Measurements from ENCODE around the gene GABRB1.

GABRB1 gene

GRCh38 chr4:47313384-47313783 is 282.0 kb downstream of the GABRB1 start:
- CTCF ChIA-PET = no interaction called here
- POLR2A ChIA-PET = no interaction called here
- no peak overlapping the region for H3K4me3 ChIP-seq (ENCODE audit: low read depth, low read length)
- no peaks in the 10 kb centered on the region for H3K36me3 ChIP-seq (ENCODE audit: control insufficient read depth in 2 of 2, insufficient read depth in 1 of 2, low read length in 2 of 2)
- H3K9me3 ChIP-seq (ENCODE audit: control insufficient read depth, insufficient read depth, low read depth, low read length) = no peaks in the 10 kb centered on the region
- no peaks in the 10 kb centered on the region for H3K4me1 ChIP-seq (ENCODE audit: control insufficient read depth, insufficient read depth, low read length)
- no peak for TF ChIP-seq ZNF654 (tag by site-specific recombination; IDR thresholded peaks at IDR 0.05; ENCODE audit: low read depth)
- TF ChIP-seq GLIS1 (tag by site-specific recombination; IDR thresholded peaks at IDR 0.05) = no peak
- no peak for TF ChIP-seq SETDB1 (IDR thresholded peaks at IDR 0.05; ENCODE audit: insufficient read length, low read length)
- TF ChIP-seq, protein P1, sequence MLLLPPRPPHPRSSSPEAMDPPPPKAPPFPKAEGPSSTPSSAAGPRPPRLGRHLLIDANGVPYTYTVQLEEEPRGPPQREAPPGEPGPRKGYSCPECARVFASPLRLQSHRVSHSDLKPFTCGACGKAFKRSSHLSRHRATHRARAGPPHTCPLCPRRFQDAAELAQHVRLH (tag by site-specific recombination; IDR thresholded peaks at IDR 0.05) = no peak
- TF ChIP-seq ZNF610 (tag by site-specific recombination; IDR thresholded peaks at IDR 0.05; ENCODE audit: borderline replicate concordance) = no peak
- TF ChIP-seq ELK4 (IDR thresholded peaks at IDR 0.05; ENCODE audit: borderline replicate concordance, low read depth, low read length) = no peak
- TF ChIP-seq, protein P2, sequence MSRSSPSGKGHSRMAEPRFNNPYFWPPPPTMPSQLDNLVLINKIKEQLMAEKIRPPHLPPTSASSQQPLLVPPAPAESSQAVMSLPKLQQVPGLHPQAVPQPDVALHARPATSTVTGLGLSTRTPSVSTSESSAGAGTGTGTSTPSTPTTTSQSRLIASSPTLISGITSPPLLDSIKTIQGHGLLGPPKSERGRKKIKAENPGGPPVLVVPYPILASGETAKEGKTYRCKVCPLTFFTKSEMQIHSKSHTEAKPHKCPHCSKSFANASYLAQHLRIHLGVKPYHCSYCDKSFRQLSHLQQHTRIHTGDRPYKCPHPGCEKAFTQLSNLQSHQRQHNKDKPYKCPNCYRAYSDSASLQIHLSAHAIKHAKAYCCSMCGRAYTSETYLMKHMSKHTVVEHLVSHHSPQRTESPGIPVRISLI (tag by site-specific recombination; IDR thresholded peaks at IDR 0.05) = no peak
- TF ChIP-seq YY1 (tag by site-specific recombination; IDR thresholded peaks at IDR 0.05) = no peak
- TF ChIP-seq YY2 (tag by site-specific recombination; IDR thresholded peaks at IDR 0.05) = no peak
- no peak for TF ChIP-seq ZNF140 (tag by site-specific recombination; IDR thresholded peaks at IDR 0.05)
- no peak for TF ChIP-seq ZNF416 (tag by site-specific recombination; IDR thresholded peaks at IDR 0.05)
- TF ChIP-seq HOXC10 (CRISPR knock-in tag; IDR thresholded peaks at IDR 0.05) = no peak
- TF ChIP-seq, protein P3, sequence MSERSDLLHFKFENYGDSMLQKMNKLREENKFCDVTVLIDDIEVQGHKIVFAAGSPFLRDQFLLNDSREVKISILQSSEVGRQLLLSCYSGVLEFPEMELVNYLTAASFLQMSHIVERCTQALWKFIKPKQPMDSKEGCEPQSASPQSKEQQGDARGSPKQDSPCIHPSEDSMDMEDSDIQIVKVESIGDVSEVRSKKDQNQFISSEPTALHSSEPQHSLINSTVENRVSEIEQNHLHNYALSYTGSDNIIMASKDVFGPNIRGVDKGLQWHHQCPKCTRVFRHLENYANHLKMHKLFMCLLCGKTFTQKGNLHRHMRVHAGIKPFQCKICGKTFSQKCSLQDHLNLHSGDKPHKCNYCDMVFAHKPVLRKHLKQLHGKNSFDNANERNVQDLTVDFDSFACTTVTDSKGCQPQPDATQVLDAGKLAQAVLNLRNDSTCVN (tag by site-specific recombination; optimal IDR thresholded peaks at IDR 0.05) = no peak
- no peak for TF ChIP-seq ZNF501 (tag by site-specific recombination; IDR thresholded peaks at IDR 0.05)
- no peak for TF ChIP-seq ZNF132 (tag by site-specific recombination; IDR thresholded peaks at IDR 0.05; ENCODE audit: borderline replicate concordance)
- TF ChIP-seq ZNF248 (tag by site-specific recombination; IDR thresholded peaks at IDR 0.05) = no peak
- TF ChIP-seq, protein P4, sequence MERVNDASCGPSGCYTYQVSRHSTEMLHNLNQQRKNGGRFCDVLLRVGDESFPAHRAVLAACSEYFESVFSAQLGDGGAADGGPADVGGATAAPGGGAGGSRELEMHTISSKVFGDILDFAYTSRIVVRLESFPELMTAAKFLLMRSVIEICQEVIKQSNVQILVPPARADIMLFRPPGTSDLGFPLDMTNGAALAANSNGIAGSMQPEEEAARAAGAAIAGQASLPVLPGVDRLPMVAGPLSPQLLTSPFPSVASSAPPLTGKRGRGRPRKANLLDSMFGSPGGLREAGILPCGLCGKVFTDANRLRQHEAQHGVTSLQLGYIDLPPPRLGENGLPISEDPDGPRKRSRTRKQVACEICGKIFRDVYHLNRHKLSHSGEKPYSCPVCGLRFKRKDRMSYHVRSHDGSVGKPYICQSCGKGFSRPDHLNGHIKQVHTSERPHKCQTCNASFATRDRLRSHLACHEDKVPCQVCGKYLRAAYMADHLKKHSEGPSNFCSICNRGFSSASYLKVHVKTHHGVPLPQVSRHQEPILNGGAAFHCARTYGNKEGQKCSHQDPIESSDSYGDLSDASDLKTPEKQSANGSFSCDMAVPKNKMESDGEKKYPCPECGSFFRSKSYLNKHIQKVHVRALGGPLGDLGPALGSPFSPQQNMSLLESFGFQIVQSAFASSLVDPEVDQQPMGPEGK (tag by site-specific recombination; IDR thresholded peaks at IDR 0.05) = no peak
- TF ChIP-seq ZNF202 (tag by site-specific recombination; IDR thresholded peaks at IDR 0.05; ENCODE audit: borderline replicate concordance) = no peak
- no peak for TF ChIP-seq ZNF488 (tag by site-specific recombination; IDR thresholded peaks at IDR 0.05)
- no peak for TF ChIP-seq ZNF37A (tag by site-specific recombination; IDR thresholded peaks at IDR 0.05)
- no peak overlapping the region for H3K27ac ChIP-seq (ENCODE audit: extremely low read depth, low read depth, low read length)

DNA sequence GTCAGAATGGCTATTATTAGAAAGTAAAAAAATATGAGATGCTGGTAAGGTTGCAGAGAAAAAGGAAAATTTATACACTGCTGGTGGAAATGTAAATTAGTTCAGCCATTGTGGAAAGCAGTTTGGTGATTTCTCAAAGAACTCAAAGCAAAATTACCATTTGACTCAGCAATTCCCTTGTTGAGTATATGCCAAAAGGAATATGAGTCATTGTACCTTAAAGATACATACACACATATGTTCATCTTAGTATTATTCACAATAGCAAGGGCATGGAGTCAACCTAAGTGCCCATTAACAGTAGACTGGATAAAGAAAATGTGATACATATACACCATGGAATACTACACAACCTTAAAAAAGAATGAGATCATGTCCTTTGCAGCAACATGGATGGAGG is 284.0 kb downstream of the GABRB1 start:
- no peak overlapping the region for H3K27ac ChIP-seq (ENCODE audit: extremely low read depth, low read depth, low read length)
- H3K4me3 ChIP-seq (ENCODE audit: low read depth, low read length) = no peak overlapping the region
- no peaks in the 10 kb centered on the region for H3K4me1 ChIP-seq (ENCODE audit: control insufficient read depth, insufficient read depth, low read length)
- ChIA-PET CTCF (no interaction called here), POLR2A (no interaction called here)
- H3K36me3 ChIP-seq (ENCODE audit: control insufficient read depth in 2 of 2, insufficient read depth in 1 of 2, low read length in 2 of 2) = no peaks in the 10 kb centered on the region
- H3K9me3 ChIP-seq (ENCODE audit: control insufficient read depth, insufficient read depth, low read depth, low read length) = no peaks in the 10 kb centered on the region
- TF ChIP-seq ZNF768 (tag by site-specific recombination; IDR thresholded peaks at IDR 0.05) (no peak), MZF1 (tag by site-specific recombination; IDR thresholded peaks at IDR 0.05; ENCODE audit: borderline replicate concordance) (no peak), ZNF791 (tag by site-specific recombination; IDR thresholded peaks at IDR 0.05) (no peak), ZNF629 (tag by site-specific recombination; IDR thresholded peaks at IDR 0.05) (no peak), ZNF837 (tag by site-specific recombination; IDR thresholded peaks at IDR 0.05) (no peak), ZNF112 (tag by site-specific recombination; IDR thresholded peaks at IDR 0.05) (no peak)
- TF ChIP-seq, protein P5, sequence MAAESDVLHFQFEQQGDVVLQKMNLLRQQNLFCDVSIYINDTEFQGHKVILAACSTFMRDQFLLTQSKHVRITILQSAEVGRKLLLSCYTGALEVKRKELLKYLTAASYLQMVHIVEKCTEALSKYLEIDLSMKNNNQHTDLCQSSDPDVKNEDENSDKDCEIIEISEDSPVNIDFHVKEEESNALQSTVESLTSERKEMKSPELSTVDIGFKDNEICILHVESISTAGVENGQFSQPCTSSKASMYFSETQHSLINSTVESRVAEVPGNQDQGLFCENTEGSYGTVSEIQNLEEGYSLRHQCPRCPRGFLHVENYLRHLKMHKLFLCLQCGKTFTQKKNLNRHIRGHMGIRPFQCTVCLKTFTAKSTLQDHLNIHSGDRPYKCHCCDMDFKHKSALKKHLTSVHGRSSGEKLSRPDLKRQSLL (tag by site-specific recombination; IDR thresholded peaks at IDR 0.05) = no peak
